ENCODE measurements around the gene ZC3H7A. TPM values are rescaled to one million over a fixed set of nuclear protein-coding genes. Genes with fewer than 3 reads are reported as not detected.

ZC3H7A gene
- total RNA-seq (2022; extraction: Qiagen RNA extraction) = 25.5 to 36.7 TPM (median 26.2 TPM) in 5 replicates

GRCh38 chr16:11797166-11797956 lies at the start of gene ZC3H7A:
Gene ZC3H7A, minus strand, starts transcription at chr16:11797258. Its CDS starts 14,904 bp downstream, at chr16:11782354.

GRCh38 chr16:11742536-11743307 lies 54.3 kb downstream of the ZC3H7A start, which contains the start of gene TXNDC11:
Gene TXNDC11, minus strand, starts transcription at chr16:11742857. Its CDS starts 127 bp downstream, at chr16:11742730.

Other genes with a start within 250 kb of the ZC3H7A start
- gene LITAF, start 210.3 kb downstream of the ZC3H7A start, total RNA-seq (2022; extraction: Qiagen RNA extraction) = 179 to 192 TPM (median 186 TPM) in 5 replicates
- gene SNN, start 128.8 kb downstream of the ZC3H7A start, total RNA-seq (2022; extraction: Qiagen RNA extraction) = 18.4 to 21.7 TPM (median 20.5 TPM) in 5 replicates
- 37.4 to 42.8 TPM (median 41.0 TPM) in 5 replicates for gene TXNDC11, start 54.4 kb downstream of the ZC3H7A start, total RNA-seq (2022; extraction: Qiagen RNA extraction)
- gene RSL1D1, start 54.3 kb upstream of the ZC3H7A start, total RNA-seq (2022; extraction: Qiagen RNA extraction) = 207 to 267 TPM (median 229 TPM) in 5 replicates
- 170 to 227 TPM (median 179 TPM) in 5 replicates for gene GSPT1, start 118.7 kb upstream of the ZC3H7A start, total RNA-seq (2022; extraction: Qiagen RNA extraction)
- gene NPIPB2, start 144.8 kb upstream of the ZC3H7A start, total RNA-seq (2022; extraction: Qiagen RNA extraction) = 2.0 to 3.0 TPM (median 2.5 TPM) in 5 replicates
- gene TNFRSF17, start 168.0 kb upstream of the ZC3H7A start, total RNA-seq (2022; extraction: Qiagen RNA extraction) = not detected in 5 replicates
- gene SNX29, start 179.5 kb upstream of the ZC3H7A start, total RNA-seq (2022; extraction: Qiagen RNA extraction) = 1.9 to 3.0 TPM (median 2.7 TPM) in 5 replicates

Data from A549 treated with Hydrocortisone at 1 μM for 4 hours (cell line).